Bladder microvascular endothelial cell (primary cell): ENCODE results near the gene SSR2. TPM values are rescaled to one million over a fixed set of nuclear protein-coding genes. Genes with fewer than 3 reads are reported as not detected.

ENCODE experiments used
- total RNA-seq: library from RNA; depleted of rRNA; stranded (reverse); fragments of >200 nt; gene quantifications from 2 replicates; pipeline ENCODE4 v1.2.3, GENCODE V29; 2014

The SSR2 gene
- total RNA-seq = 264 and 295 TPM in 2 replicates

GRCh38 chr1:156020293-156021092 is at the start of gene SSR2:
SSR2 (minus strand) TSS chr1:156020951; CDS start chr1:156020167, 784 bp downstream.

DNA sequence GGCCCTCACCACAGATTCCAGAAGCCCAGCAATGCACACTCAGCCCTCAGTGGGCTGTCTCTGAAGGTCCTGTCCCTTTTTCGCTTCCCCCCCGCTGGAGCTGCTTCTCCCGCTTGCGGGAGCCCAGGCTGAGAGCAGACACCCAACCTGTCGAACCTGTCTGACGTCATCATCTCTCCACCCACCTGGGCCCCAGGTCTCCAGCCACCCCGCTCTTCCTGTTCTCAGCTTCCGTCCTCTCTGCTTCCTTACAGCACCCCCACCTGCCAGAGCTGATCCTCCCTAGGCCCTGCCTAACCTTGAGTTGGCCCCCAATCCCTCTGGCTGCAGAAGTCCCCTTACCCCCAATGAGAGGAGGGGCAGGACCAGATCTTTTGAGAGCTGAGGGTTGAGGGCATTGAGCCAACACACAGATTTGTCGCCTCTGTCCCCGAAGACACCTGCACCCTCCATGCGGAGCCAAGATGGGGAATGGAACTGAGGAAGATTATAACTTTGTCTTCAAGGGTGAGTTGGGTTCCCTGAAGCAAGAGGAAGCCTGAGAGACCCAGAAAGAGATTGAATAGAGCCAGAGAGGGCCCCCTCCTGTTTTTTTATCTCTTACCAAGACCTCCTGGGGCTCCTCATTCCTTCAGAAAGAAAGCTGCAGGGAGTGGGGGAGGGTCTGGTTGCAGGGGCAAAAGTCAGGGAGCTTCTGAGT is 40.3 kb upstream of the SSR2 start, which contains the start of gene RAB25:
Gene RAB25 (plus strand): TSS at position 224 of the 700 bp plus-strand sequence. CDS start 241 bp downstream, at position 465.

DNA sequence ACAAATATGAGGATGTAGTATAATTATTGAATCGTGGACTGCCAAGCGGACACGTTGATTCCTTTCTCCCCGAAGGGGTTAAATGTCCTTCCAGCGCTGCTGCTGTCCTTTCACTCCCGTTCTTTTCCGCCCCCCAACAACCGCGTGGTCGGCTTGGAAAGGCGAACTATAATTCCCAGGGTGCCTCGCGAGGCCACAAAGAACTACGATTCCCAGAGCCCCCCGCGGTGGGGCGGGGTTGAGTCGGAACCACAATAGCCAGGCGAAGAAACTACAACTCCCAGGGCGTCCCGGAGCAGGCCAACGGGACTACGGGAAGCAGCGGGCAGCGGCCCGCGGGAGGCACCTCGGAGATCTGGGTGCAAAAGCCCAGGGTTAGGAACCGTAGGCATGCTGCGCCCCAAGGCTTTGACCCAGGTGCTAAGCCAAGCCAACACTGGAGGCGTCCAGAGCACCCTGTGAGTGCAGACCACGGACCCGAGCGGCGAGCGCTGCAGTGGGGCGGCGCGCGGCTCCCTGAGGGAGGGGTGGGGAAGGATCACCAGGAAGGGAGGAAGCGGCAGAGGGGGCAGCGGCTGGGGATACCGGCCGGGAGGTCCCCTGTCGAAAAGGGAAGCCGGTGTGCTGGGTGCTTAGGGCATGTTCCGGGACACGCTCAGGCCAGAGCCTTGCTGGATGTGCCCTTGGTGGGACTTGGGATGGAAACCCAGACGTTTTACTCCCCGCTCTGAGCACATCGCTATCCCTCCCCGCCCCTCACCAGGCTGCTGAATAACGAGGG is 33.9 kb upstream of the SSR2 start, which contains the start of gene LAMTOR2:
Gene LAMTOR2 (plus strand): TSS at position 283 of the 781 bp plus-strand sequence. CDS start 108 bp downstream, at position 391.

DNA sequence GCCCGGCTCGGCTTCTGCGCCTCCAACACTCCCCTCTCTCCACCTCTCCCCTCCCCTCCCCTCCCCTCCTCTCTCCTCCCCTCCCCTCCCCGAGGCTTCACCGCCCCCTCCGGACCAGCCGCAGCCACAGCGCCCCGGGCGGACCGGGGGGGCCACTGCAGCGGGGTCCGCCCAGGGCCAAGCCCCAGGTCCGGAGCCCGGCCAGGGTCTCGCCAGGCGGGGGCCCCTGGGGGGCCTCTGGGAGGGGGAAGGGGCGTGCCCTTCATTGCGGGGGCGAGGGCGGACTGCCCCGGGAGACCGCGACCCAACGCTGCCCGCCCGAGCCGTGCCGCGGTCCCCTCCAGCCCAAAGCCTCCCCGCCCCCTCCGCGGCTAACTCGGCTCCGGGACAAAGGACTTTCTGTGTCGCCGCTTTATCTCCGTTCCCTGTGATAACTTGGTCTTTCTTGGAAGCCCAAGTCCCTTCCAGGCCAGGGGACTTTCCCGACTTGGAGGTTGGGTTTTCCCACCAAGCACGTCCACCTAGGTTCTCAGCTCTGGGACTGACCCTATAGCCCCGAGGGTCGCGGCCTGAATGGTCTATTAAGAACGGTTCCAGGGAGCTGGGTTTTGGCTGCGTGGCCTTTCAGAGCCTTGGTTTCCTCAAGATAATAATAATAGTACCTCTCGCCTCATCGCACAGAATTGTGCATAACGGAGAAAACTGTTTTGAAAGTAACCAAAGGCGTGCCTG is 33.2 kb upstream of the SSR2 start, which contains the start of gene UBQLN4:
Gene UBQLN4 (minus strand): TSS at position 31 of the 732 bp plus-strand sequence. CDS start 97 bp downstream, outside the sequence.

GRCh38 chr1:155978325-155978972 is 42.3 kb downstream of the SSR2 start, which contains the start of gene ARHGEF2:
ARHGEF2 (minus strand) TSS chr1:155978547; CDS start chr1:155978427, 120 bp downstream.

Other genes with a start within 250 kb of the SSR2 start
- 19.3 and 50.1 TPM in 2 replicates for gene GON4L, start 163.7 kb downstream of the SSR2 start, total RNA-seq
- 25.9 and 59.6 TPM in 2 replicates for gene SYT11, start 161.4 kb downstream of the SSR2 start, total RNA-seq
- gene RIT1, start 109.6 kb downstream of the SSR2 start, total RNA-seq = 25.3 and 54.9 TPM in 2 replicates
- 12.6 and 32.9 TPM in 2 replicates for gene KHDC4, start 86.5 kb downstream of the SSR2 start, total RNA-seq
- 0.06 and 0.16 TPM in 2 replicates for gene RXFP4, start 79.3 kb downstream of the SSR2 start, total RNA-seq
- 93.6 and 138 TPM in 2 replicates for gene ARHGEF2, start 42.4 kb downstream of the SSR2 start, total RNA-seq
- 10.5 and 22.0 TPM in 2 replicates for gene UBQLN4, start 32.8 kb upstream of the SSR2 start, total RNA-seq
- 55.0 and 88.2 TPM in 2 replicates for gene LAMTOR2, start 33.8 kb upstream of the SSR2 start, total RNA-seq
- 0.13 TPM in 1 of 2 replicates, not detected in the other for gene RAB25, start 40.2 kb upstream of the SSR2 start, total RNA-seq
- 2.4 and 12.2 TPM in 2 replicates for gene MEX3A, start 61.5 kb upstream of the SSR2 start, total RNA-seq
- 554 and 869 TPM in 2 replicates for gene LMNA, start 93.8 kb upstream of the SSR2 start, total RNA-seq
- 0.16 and 0.50 TPM in 2 replicates for gene SEMA4A, start 132.6 kb upstream of the SSR2 start, total RNA-seq
- 4.5 and 14.3 TPM in 2 replicates for gene SLC25A44, start 173.2 kb upstream of the SSR2 start, total RNA-seq
- 38.8 and 42.9 TPM in 2 replicates for gene PMF1, start 192.1 kb upstream of the SSR2 start, total RNA-seq
- gene BGLAP, start 221.2 kb upstream of the SSR2 start, total RNA-seq = 0.38 TPM in 1 of 2 replicates, not detected in the other
- gene PAQR6, start 227.1 kb upstream of the SSR2 start, total RNA-seq = under 0.01 and 0.50 TPM in 2 replicates